Measurements from ENCODE around the gene TRIM25.

TRIM25 gene

DNA sequence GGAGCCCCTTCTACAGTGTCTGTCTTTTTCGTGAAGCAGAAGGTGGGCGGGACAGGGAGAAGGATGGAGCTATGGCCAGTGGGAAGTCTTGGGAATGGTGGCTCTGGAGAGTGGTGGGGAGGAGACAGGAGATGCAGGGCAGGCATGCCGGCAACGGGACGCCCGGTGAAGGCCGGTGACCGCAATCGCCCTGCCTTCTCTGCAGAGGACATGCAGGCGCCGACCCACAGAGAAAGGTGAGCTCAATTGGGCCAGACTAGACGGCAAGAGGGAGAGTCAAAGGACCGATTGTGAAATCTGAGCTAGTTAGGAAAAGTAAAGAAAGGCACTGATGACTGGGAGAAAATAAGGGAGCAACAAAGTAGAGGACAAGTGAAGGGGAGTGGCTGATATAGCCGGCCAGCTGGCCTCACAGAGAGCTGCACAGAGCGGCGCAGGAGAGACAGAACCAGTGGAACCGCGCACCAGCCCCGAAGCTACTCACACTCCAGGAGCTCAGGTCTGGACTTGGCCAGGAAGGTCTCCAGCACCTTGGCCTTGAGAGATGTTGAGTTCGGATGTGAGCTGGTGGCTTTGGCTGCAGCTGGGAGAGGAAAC lies 18.9 kb downstream of the TRIM25 start:
- no peak for DNase-seq

DNA sequence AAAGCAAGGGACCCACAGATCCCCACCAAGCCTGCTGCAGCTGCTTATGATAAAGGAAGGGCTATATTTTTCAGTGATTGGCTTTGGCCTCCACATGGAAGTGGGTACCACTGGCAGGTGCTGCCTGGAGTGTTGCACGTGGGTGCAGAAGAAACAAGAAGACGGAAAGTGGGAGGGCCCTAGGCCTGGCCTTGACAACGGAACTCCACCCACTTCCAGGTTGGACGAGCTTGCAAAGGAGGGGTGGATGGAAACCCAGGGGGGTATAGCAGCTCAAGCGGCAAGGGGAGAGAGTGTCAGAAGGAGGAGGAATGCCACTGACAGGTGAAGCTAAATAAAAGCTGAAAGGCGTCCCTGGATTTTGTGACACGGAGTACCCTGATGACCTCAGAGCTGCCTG lies 20.3 kb downstream of the TRIM25 start:
- no peak for DNase-seq

DNA sequence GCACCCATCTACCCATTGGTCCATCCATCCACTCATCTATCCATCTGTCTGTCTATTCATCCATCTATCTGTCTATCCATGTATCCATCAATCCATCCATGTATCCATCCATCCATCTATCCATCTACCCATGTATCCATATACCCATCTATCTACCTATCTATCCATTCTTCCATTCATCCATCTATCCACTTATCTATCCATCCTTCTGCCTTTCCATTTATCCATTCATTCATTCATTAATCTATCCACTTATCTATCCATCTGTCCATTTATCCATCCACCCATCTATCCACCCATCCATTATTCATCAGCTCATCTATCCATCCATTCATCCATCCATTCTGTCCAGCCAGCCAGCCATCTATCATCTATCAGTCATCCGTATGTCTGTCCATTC lies 21.5 kb downstream of the TRIM25 start:
- no peak for DNase-seq

DNA sequence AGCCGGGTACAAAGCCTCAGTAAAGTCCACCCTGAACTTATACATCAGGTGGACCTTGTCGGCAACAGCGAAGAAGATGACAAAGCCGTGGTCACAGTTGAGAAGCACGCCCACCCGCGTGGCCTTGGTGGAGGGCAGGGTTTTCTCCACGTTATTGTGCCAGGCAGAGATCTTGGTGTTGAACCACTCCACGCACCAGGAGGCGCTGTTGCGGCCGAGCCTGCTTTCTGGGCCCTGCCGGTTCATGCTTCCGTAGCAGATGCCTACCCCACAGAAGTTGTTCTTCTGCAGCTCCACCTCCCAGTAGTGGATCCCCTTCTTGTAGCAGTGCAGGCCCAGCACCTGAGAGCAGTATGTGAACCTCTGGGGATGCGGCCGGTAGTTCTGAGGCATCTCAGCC lies 22.1 kb downstream of the TRIM25 start:
- DNase-seq, result peak; percentile 66

DNA sequence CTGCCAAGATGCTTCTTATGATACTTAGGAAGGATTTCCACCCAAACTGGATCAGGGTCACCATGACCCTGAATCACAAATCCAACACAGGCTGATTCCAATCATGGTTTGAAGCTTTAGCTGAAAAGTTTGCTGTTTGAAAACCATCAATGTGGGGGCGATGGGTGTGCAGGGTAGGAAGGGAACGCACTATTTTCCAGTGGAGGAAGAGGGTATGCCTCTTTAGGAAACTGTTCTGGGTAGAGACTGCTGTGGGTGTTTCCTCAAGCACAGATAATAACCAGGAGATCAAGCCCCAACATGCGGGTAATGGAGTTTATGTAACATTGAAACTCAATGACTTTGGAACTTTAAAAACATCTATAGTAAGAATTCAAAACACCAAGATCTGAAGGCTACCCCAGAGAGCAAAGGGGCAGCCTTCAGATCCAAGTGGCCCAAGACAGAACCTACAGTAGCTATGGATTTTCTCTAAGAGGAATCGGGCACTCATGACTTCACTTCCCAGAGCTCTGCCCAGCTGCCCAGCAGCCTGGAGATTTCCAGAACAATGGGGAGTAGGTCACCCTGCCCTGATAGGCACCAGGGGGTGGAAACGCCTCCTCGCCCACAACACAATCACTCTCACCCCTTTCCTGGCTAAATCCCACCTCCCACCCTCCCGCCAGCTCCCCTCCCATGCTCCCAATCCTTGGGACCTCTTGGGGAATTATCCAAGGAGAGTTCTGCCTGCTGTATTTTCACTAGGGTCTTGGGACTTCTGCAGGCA lies 22.8 kb downstream of the TRIM25 start:
- DNase-seq, result no peak

DNA sequence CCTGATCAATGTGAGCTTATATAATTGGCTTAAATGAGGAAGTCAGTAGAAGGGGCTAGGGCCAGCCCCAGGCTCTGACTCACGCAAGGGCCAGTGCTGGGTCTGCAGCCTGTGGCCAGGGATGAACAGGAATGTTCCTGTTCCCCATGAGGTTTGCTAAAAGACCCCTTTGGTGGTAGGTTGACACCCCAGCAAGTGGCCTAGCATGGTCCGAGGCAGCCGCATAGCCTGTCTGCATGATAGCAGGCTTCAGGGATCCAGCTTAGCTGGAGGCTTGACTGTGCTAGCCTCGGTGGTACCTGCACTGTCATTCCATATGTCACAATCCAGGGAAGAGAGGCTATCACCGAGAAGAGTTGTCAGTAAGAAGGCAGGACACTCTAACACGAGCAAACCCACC lies 23.5 kb downstream of the TRIM25 start:
- no peak for DNase-seq

DNA sequence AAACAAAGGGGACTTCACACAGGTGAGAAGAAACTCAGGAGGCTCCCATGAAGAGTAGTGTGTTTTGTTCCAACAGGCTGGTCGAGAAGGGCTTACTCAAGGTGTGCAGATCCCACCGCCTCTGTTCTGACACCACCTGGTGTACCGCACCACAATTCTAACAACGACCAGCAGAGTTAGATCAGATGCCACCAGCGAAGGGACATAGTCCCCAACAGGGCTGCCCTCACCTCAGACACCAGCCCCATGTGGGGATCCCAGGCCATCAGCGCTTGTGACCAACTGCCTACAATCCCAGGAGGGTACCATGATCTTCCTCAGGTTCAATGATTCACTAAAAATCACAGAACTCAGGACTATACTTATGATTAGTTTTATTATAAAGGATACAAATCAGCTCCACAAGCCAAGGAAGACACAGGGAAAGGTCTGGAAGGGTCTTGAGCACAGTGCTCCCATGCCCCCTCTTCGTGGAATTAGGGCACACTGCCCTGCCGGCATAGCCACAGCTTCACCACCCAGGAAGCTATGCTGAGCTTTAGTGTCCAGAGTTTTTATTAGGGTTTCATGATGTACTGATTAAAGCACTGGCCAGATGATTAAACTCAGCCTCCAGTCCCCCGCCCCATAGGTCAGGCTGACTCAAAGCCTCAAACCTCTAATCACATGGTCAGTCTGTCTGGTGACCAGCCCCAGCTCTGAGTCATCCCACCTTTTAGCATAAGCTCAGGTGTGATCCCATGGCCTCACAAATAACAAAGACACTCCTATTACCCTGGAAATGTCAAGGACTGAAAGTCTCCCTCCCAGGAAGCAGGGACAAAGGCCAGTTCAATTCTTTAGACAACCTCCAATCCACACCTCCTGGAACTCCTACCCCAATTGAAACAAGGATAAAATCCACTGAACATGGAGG lies 26.0 kb downstream of the TRIM25 start:
- DNase-seq, result no peak

DNA sequence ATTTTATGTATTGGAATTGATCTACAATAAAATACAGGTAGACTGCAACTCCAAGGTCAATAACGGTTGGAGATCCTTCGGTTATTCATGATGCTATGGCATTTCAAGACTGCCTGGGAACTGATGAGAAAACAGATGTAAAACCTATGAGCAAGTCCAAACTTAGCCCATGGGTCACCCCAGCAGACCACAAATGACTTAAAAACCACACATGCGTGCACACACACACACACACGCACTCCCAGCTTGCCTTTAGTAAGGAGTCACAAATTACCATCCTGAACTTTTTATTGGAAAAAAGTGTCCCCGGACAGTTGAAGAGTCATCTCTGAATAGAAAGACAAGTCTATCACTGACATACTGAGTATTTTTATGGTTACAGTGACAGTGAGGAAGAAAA lies 26.7 kb downstream of the TRIM25 start:
- no peak for DNase-seq

DNA sequence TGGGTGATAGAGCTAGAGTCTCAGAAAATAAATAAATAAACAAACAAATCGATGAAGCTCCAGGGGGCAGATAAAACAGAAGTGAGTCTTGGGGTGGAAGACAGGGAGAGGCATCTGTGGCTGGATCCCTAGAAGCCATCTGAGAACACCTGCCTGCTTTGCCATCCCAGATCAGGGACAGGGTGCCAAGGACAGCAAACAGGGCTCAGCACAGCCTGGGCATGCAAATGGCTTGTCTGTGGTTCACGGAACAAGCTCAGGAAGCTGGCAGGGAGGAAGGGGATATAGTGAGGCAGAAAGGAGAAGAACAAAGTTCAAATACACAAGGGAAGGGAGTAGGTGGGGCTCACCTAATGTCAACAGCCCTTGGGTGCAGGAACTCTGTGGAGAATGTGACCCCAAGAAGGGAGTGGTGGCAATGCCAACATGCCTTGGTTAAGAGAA lies 27.5 kb downstream of the TRIM25 start:
- DNase-seq, result no peak

DNA sequence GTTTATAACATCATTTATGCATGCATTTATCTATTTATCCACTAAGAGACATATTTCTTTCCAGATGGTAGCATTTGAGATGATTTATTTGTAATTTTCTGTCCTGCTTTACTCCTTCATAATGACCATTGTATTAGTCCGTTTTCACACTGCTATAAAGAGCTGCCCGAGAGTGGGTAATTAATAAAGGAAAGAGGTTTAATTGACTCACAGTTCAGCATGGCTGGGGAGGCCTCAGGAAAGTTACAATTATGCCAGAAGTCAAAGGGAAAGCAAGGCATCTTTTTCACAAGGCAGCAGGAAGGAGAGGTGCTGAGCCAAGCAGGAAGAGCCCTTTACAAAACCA lies 28.6 kb downstream of the TRIM25 start:
- DNase-seq, result no peak

DNA sequence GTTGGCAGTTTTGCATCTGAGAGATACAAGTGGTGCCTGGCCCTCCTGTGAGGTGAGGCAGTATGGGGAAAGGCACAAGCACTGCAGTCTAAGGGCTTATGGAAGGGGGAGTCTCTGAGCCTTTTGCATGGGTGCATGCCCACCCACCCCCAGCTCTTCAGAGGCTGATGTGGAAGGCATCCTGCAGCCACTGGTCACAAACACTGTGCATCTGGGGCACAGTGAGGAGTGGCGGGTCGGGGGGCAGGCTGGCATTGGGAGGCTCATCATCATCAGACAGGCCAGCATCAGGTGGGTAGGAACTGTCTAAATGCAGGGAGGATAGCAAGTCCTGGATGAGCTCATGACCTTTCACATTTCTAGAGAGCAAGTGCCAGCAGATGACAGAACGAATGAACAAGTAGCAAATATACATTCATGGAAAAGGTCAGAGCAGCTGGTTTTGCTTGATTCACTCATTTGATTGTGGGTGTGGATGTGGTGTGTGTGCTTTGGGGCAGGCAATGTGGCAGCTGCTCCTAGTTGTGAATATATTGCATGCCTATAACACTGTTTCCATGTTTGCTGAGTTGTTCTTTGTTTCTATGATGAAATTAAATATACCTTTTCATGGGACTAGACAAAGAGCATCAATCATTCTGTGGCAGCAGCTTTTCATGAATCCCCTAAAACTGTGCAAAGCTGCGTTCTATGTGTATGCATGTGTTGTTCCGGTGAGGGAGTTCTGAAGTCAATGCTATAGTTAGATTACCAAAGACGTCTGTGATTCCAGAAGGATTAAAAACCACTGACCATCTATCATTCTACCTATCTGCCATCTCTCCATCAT lies 29.2 kb downstream of the TRIM25 start:
- no peak for DNase-seq

DNA sequence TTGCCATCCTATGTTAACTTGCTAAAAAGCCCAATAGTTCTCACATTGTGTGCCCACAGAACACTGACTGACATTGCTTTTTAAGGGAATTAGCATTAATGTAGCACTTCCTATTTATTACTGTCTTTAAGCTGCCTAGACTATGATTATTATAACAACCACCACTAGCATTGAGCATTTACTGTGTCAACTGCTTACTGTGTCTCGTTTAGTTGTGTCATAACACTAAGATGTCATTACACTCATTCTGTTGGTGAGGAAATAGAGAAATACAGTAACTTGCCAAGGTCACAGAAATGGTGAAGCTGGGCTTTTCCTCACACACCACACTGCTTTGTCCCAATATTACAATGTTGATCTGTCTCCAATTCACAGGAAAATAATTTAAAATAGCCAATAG lies 30.2 kb downstream of the TRIM25 start:
- no peak for DNase-seq

DNA sequence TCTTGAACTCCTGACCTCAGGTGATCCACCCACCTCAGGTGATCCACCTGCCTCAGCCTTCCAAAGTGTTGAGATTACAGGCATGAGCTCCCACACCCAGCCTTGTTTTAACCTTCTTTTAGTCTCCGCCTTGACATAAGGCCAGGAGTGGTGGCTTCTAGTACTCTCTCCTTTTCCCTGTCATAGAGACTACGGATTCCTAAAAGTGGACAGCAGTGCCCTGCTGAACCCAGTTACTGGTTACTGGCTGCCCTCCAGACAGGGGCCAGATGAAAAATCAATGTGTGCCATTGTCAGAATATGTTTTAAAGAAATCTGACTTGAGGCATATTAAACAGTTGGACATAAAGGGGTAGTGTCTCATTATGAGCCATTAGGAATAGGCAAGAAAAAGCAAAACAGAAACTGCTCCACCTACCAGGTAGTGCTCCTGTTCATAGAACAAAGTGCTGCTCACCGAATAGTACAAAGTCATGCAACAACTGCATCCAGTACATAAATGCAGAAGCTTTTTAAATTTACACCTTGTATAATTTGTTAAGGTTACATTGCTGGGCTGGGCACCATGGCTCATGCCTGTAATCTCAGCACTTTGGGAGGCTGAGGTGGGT lies 32.1 kb downstream of the TRIM25 start:
- DNase-seq, result no peak

DNA sequence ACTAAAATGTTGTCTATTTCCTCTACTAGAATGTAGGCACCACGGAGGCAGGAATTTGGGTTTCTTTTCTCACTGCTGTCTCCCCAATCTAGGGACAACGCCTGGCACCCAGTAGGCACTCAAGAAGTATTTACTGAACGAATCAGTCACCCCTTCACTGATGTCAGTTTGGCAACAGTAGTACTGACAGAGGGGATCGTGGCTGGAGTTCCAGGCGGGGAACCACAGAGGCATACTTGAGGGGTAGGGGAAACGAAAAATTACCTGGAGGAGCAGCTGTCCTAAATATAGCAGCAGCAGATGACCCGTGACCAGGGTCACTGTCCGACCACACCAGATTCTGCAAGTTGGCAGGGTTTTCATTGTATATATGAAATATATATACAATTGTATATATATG lies 33.3 kb downstream of the TRIM25 start:
- no peak for DNase-seq

DNA sequence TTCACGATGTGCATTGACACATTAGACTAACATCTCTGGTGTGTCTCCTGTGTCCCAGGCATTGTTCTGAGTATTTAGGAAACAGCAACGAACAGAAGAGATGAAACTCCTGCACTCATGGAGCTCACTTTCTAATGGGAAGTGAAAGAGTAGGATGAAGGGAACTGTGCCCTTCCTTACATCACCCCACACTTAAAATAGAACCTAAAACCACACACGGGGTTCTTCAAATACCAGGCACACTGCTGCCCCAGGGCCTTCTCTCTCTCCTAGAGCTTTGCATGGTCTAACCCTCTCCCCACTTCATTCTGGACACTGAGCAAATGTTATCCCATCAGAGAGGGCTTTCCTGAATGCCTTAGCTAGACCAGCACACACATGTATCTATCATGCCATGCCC lies 33.7 kb downstream of the TRIM25 start:
- no peak for DNase-seq

DNA sequence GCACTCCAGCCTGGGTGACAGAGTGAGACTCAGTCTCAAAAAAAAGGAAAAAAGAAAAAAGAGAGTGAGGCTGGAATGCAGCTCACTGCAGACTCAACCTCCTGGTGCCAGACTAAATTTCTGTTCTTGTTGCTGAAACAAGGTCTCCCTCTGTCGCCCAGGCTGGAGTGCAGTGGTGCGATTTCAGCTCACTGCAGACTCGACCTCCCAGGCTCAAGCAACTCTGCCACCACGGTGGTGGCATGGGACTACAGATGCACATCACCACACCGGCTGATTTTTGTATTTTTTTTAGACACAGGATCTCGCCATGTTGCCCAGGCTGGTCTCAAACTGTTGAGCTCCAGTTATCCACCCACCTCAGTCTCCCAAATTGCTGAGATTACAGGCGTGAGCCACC lies 34.6 kb downstream of the TRIM25 start:
- no peak for DNase-seq

DNA sequence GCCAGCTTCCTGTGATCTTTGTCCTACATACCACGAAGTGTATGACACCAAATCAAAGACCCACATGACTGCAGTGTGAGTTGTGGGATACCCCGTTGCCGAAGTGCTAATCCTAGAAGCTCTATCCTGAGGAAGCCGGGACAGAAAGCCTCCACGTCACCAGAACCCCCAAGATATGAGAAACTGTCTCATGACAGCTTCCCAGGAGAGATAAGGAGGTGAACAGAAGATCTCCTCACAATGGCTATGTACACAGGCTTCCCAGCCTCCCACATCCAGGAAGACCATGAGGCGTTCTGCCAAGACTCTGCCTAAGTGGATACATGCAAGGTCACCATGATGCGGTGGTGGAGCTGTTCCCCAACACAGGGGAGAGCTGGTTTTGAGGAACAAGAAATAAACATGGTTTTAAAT lies 37.1 kb downstream of the TRIM25 start:
- no peak for DNase-seq

DNA sequence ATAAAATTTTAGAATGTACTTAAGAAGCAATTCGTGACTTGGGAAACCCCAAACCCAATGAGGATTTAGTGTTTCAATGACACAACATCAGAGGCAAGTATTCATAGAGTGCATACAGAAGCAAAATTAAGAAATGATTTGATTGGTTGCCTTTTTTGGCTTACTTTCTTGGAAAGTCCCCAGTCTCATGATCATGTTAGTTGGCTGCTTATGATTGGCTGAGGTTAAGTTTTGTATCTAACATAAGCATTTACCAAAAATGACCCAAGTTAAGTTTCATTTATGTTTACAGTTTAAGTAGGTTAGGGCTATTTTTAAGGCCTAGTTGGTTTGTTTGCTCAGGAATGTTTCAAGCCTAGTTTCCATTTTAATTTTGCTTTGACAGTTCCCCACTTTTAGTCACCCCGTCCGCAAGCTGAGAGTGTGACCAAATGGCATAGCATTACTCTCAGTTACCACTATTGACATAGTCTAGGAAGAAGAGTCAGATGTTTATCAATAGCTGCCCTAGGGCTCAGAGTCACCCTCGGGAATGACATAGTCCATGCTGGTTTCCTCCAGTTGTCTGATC lies 43.7 kb downstream of the TRIM25 start:
- no peak for DNase-seq

DNA sequence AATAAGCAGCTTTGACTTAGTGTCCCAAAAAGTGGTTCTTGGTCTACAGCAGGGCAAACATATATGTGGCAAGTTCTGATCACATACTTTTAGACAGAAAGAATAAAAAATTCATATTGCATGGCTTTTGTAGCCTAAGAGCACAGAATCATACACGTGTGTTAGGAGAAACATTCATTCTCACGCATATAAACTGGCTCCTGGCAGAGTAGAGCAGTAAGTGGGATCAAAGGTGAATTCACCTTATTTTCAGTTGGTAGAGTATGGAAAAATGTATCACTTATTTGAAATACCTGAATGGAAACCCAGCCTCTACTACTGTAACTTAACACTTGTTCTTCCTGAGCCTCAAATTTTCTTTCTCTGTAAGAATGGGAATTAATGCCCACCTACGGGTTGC lies 45.1 kb downstream of the TRIM25 start:
- no peak for DNase-seq

DNA sequence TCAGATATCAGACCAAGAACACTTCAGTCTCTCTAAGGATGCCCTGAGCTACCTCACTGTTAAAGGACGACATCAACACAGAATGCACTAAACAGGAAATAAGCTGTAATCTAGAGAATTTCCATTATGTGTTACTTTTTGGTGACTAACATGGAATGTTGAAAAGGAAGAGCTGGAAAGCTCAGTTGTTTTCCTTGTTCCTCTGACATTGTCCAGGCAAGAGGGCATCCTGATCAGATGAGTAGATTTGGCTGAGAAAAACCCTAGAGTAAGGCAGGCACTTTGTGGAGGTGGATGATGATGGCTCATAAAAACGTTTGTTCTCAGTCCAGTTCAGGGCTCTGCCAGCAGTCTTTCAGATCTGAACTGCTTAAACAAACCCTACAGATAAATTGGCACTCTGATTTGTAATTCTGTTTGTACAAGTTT lies 45.9 kb downstream of the TRIM25 start:
- no peak for DNase-seq

DNA sequence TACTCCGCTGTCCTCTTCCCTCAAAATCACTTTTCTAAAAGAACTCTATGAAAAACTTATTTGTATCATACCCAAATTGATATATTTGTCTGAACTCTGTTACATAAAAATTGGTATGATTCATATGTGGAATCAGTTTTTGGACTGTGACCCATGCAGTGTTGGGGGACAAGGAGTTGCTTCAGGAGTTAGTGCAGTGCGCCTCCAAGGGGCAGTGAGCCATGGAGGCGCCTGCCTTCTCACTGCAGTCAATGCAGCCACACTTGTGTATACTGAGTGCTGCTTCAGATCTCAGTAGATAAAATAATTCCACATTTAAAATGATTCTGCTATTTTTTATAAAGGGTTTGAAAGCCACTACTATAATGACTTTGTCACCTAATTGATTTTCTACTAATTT lies 47.4 kb downstream of the TRIM25 start:
- DNase-seq, result no peak

DNA sequence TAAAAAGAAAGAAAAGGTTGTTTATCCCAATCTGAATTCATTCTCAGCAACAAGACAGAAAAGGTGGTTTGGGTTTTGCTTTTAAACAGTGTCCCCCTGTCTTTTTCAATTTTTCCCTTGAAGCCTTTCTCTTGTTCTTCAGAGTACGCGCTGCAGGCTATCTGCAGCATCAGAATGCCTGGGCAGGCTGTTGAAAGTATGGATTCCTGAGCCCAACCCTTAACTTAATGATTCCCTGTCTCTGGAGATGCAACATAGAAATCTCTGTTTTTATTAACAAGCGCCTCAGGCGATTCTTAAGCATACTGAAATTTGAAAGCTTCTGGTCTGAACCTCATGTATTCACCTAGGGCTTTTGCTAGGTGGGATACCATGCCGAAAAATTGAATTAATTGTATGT lies 47.8 kb downstream of the TRIM25 start:
- DNase-seq, result no peak

All from activated CD8-positive, alpha-beta memory T cell treated with anti-CD3 and anti-CD28 coated beads, Interleukin-2, amount 50 U/mL, for 4 hours (primary cell).